ENCODE data around the gene SV2C.

Gene SV2C

GRCh38 chr5:76166886-76167576 lies 83.8 kb downstream of the SV2C start:
- DNase-seq, result no peak

- no peak for DNase-seq
Measured at GRCh38 chr5:76169146-76169905, 86.1 kb downstream of the SV2C start.

- DNase-seq, result no peak
Measured at GRCh38 chr5:76174101-76174500, 90.9 kb downstream of the SV2C start.

- DNase-seq, result peak; percentile 1
Measured at GRCh38 chr5:76175051-76175666, 92.0 kb downstream of the SV2C start.

- no peak for DNase-seq
Measured at GRCh38 chr5:76175821-76176403, 92.7 kb downstream of the SV2C start.

GRCh38 chr5:76177978-76178377 lies 94.8 kb downstream of the SV2C start:
- no peak for DNase-seq

GRCh38 chr5:76178913-76179312 lies 95.7 kb downstream of the SV2C start:
- DNase-seq, result no peak

GRCh38 chr5:76180814-76181805 lies 97.9 kb downstream of the SV2C start:
- DNase-seq, result no peak

GRCh38 chr5:76187386-76187785 lies 104.2 kb downstream of the SV2C start:
- no peak for DNase-seq

- no peak for DNase-seq
Measured at GRCh38 chr5:76190356-76190755, 107.2 kb downstream of the SV2C start.

GRCh38 chr5:76192837-76193236 lies 109.7 kb downstream of the SV2C start:
- DNase-seq, result no peak

- DNase-seq, result no peak
Measured at GRCh38 chr5:76193635-76194034, 110.5 kb downstream of the SV2C start.

- DNase-seq, result no peak
Measured at GRCh38 chr5:76194340-76194739, 111.2 kb downstream of the SV2C start.

- no peak for DNase-seq
Measured at GRCh38 chr5:76196457-76196856, 113.3 kb downstream of the SV2C start.

GRCh38 chr5:76196886-76197489 lies 113.8 kb downstream of the SV2C start:
- no peak for DNase-seq

- DNase-seq, result no peak
Measured at GRCh38 chr5:76197726-76198125, 114.5 kb downstream of the SV2C start.

GRCh38 chr5:76199336-76200318 lies 116.4 kb downstream of the SV2C start:
- no peak for DNase-seq

GRCh38 chr5:76202182-76202581 lies 119.0 kb downstream of the SV2C start:
- DNase-seq, result no peak

- no peak for DNase-seq
Measured at GRCh38 chr5:76204191-76204590, 121.0 kb downstream of the SV2C start.

GRCh38 chr5:76204713-76205112 lies 121.5 kb downstream of the SV2C start:
- no peak for DNase-seq

- DNase-seq, result no peak
Measured at GRCh38 chr5:76207120-76207519, 123.9 kb downstream of the SV2C start.

Measured in effector CD8-positive, alpha-beta T cell (primary cell).